Measurements from ENCODE around the gene SLC30A7.
"Not testable (repeated sequence)": the region's sequence is repeated elsewhere in the genome, so short reads cannot be mapped to it uniquely, and the experiment has no call there.

SLC30A7 gene

DNA sequence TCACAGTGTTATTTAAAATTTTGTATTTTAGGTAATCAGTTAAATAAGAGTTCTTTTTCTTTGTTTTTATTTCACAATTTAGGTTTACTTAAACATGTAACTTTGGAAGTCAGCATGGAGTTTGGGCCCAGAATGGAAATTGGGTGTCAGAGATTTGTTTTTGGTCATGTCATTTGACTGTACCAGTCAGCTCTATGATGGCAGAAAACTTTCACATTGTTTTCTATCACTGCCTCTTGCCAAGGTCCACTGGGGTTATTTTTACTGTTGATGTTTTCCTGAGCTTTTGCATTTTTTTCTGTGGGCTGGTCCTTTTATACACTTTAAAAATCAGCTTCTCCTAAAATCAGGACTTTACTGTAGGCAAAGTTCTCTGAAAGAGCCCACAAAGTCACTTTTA, 54.4 kb downstream of the SLC30A7 start:
- H3K4me1 ChIP-seq (ENCODE audit: low read depth, poor library complexity, severe bottlenecking), result peaks cover 14% of the 10 kb centered on the region
- no peaks in the 10 kb centered on the region for H3K36me3 ChIP-seq (ENCODE audit: insufficient read depth)
- H2AFZ ChIP-seq (ENCODE audit: low read depth), result no peak overlapping the region
- no peak overlapping the region for H3K4me2 ChIP-seq
- TF ChIP-seq, protein P1, sequence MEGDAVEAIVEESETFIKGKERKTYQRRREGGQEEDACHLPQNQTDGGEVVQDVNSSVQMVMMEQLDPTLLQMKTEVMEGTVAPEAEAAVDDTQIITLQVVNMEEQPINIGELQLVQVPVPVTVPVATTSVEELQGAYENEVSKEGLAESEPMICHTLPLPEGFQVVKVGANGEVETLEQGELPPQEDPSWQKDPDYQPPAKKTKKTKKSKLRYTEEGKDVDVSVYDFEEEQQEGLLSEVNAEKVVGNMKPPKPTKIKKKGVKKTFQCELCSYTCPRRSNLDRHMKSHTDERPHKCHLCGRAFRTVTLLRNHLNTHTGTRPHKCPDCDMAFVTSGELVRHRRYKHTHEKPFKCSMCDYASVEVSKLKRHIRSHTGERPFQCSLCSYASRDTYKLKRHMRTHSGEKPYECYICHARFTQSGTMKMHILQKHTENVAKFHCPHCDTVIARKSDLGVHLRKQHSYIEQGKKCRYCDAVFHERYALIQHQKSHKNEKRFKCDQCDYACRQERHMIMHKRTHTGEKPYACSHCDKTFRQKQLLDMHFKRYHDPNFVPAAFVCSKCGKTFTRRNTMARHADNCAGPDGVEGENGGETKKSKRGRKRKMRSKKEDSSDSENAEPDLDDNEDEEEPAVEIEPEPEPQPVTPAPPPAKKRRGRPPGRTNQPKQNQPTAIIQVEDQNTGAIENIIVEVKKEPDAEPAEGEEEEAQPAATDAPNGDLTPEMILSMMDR (conservative IDR thresholded peaks at IDR 0.05; ENCODE audit: low read depth, low read length), result no peak
- no peaks in the 10 kb centered on the region for H3K79me2 ChIP-seq (ENCODE audit: insufficient read depth, low read depth)
- no peak overlapping the region for H3K9ac ChIP-seq
- H4K20me1 ChIP-seq (ENCODE audit: insufficient read depth), result no peaks in the 10 kb centered on the region
- H3K27ac ChIP-seq, result no peak overlapping the region
- H3K4me3 ChIP-seq (IDR thresholded peaks at IDR 0.05; ENCODE audit: insufficient read depth, low read depth, low read length), result no peak overlapping the region
- no peaks in the 10 kb centered on the region for H3K27me3 ChIP-seq (ENCODE audit: insufficient read depth, low read depth)

DNA sequence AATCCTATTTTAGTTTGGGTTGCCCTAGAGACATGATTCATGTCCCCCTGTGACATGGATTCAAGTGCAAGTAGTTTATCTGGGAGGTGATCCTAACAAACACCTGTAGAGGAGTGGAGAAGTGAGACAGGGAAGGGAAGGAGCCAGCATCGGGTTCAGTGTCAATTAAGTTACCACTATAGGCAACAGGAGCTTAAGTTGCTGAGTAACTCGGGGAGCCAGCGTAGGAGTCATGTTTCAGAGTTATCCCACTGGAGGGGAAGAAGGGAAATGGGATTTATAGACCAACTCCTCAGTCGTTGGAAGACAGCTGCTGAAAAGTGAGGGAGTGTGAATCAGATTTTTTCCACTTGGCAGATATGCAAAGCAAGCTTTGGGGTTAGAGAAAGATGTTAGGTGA, 54.9 kb downstream of the SLC30A7 start:
- Histone ChIP-seq H2AFZ (ENCODE audit: low read depth) (no peak overlapping the region), H3K9ac (no peak overlapping the region), H3K4me1 (ENCODE audit: low read depth, poor library complexity, severe bottlenecking) (peaks cover 14% of the 10 kb centered on the region), H3K36me3 (ENCODE audit: insufficient read depth) (no peaks in the 10 kb centered on the region), H3K27me3 (ENCODE audit: insufficient read depth, low read depth) (no peaks in the 10 kb centered on the region), H3K27ac (no peak overlapping the region), H4K20me1 (ENCODE audit: insufficient read depth) (no peaks in the 10 kb centered on the region), H3K4me3 (IDR thresholded peaks at IDR 0.05; ENCODE audit: insufficient read depth, low read depth, low read length) (no peak overlapping the region), H3K79me2 (ENCODE audit: insufficient read depth, low read depth) (no peaks in the 10 kb centered on the region), H3K4me2 (no peak overlapping the region)
- TF ChIP-seq, protein P1 (conservative IDR thresholded peaks at IDR 0.05; ENCODE audit: low read depth, low read length), result no peak

DNA sequence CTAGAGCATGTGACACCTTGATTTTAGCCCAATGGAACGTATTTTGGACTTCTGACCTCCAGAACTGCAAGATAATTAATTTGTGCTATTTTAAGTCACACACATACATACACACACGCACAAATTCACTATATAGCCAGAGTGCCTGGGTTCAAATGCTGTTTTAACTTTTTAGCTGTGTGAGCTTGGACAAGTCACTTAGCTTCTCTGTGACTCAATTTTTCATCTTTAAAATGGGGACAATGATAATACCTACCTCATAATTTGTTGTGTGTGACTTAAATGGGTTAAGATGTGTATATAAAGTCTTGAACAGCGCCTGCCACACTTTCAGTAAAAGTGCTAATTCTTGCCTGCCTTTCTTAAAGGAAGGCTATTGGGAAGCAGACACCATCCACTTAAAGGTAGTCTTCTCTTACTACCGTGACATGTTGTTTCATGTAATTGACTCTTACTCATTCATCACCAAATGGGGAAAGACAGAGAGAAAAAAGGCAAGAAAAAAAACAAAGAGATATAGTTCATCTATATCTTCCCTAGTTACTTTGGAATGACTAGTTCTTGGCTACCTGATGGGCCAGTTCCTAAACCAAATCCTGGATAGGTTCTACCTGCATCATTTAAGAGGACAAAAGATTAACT, 56.3 kb downstream of the SLC30A7 start:
- no peaks in the 10 kb centered on the region for H3K79me2 ChIP-seq (ENCODE audit: insufficient read depth, low read depth)
- no peaks in the 10 kb centered on the region for H4K20me1 ChIP-seq (ENCODE audit: insufficient read depth)
- H3K4me1 ChIP-seq (ENCODE audit: low read depth, poor library complexity, severe bottlenecking), result peaks cover 14% of the 10 kb centered on the region
- no peaks in the 10 kb centered on the region for H3K36me3 ChIP-seq (ENCODE audit: insufficient read depth)
- H3K27ac ChIP-seq, result no peak overlapping the region
- no peak overlapping the region for H2AFZ ChIP-seq (ENCODE audit: low read depth)
- no peak overlapping the region for H3K4me2 ChIP-seq
- H3K4me3 ChIP-seq (IDR thresholded peaks at IDR 0.05; ENCODE audit: insufficient read depth, low read depth, low read length), result no peak overlapping the region
- TF ChIP-seq, protein P1 (conservative IDR thresholded peaks at IDR 0.05; ENCODE audit: low read depth, low read length), result no peak
- H3K27me3 ChIP-seq (ENCODE audit: insufficient read depth, low read depth), result no peaks in the 10 kb centered on the region
- no peak overlapping the region for H3K9ac ChIP-seq

DNA sequence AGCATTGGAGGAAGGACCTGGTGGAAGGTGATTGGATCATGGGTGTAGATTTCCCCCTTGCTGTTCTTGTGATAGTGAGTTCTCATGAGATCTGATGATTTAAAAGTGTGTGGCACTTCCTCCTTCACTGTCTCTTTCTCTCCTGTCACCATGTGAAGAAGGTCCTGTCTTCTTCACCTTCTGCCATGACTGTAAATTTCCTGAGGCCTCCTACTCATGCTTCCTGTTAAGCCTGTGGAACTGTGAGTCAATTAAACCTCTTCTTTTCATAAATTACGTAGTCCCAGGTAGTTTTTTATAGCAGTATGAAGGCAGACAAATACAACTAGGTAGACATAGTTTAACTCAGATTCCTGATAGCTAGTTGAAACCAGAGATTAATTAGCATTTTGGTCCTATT, 57.1 kb downstream of the SLC30A7 start:
- peaks cover 14% of the 10 kb centered on the region for H3K4me1 ChIP-seq (ENCODE audit: low read depth, poor library complexity, severe bottlenecking)
- not testable (repeated sequence) for H3K27me3 ChIP-seq (ENCODE audit: insufficient read depth, low read depth); H3K4me2 ChIP-seq; H4K20me1 ChIP-seq (ENCODE audit: insufficient read depth); H3K9ac ChIP-seq; H3K27ac ChIP-seq; H2AFZ ChIP-seq (ENCODE audit: low read depth); H3K4me3 ChIP-seq (IDR thresholded peaks at IDR 0.05; ENCODE audit: insufficient read depth, low read depth, low read length); H3K36me3 ChIP-seq (ENCODE audit: insufficient read depth); H3K79me2 ChIP-seq (ENCODE audit: insufficient read depth, low read depth)

DNA sequence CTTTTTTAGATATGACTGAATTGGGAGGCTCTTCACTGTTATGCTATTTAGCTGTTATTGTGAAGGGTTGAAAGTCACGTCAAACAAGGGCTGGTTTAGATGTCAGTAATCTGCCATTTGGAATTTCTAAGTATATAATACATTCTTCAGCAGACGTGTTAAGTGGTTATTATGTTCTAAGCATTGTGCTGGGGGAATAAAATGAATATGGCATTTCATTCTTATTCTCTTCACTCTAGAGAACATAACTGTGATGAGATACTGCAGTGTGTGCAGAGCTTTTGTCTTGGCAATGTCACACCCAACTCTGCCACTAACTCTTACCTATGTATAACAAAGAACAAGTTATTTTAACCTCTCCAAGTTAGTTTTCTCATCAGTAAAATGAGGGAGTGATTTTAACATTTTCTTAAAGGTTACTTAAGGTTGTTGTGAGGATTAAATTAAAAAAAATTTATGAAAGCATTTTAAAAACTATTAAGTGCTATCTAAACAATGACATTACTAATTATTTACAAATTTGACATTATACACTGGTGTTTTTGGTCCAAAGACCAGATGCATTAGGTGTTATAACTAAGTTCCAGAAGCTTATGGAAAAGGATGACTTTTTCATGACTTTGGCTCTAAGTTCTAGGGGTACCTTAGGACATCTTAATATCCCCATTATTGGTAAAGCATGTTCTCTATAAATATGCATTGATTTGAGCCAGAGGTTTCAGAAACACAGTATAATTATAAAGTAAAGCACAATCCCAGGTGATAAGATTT, 58.3 kb downstream of the SLC30A7 start:
- Histone ChIP-seq H2AFZ (ENCODE audit: low read depth) (no peak overlapping the region), H3K79me2 (ENCODE audit: insufficient read depth, low read depth) (no peaks in the 10 kb centered on the region), H3K4me1 (ENCODE audit: low read depth, poor library complexity, severe bottlenecking) (peaks cover 7% of the 10 kb centered on the region), H3K27me3 (ENCODE audit: insufficient read depth, low read depth) (no peaks in the 10 kb centered on the region), H3K27ac (no peak overlapping the region), H4K20me1 (ENCODE audit: insufficient read depth) (no peaks in the 10 kb centered on the region), H3K4me2 (no peak overlapping the region), H3K4me3 (IDR thresholded peaks at IDR 0.05; ENCODE audit: insufficient read depth, low read depth, low read length) (no peak overlapping the region), H3K36me3 (ENCODE audit: insufficient read depth) (no peaks in the 10 kb centered on the region), H3K9ac (no peak overlapping the region)
- TF ChIP-seq, protein P1 (conservative IDR thresholded peaks at IDR 0.05; ENCODE audit: low read depth, low read length), result no peak

Data from KMS-11 (cell line).